HepG2 (cell line): ENCODE results near the gene NPW. TPM values are rescaled to one million over a fixed set of nuclear protein-coding genes. Genes with fewer than 3 reads are reported as not detected.
A peak's percentile ranks its signal among the peaks of the same experiment; 100 is the strongest.

ENCODE experiments used
- AGO2 ChIP-seq: fragments of 200-400 bp; formaldehyde crosslinking; optimal IDR thresholded peaks from 2 replicates; pipeline ENCODE3; 2017; ENCODE audit warnings: mild to moderate bottlenecking, low read depth, low read length, moderate library complexity
- CREB1 ChIP-seq, 2 experiments: fragments of 450-650 bp in 1 of 2; IDR thresholded peaks; 2 replicates each; pipeline ENCODE4 v1.6.1; 2016 to 2017; ENCODE audit warnings: control low read depth in 1 of 2, mild to moderate bottlenecking in 1 of 2, missing compliant biosample characterization in 1 of 2, missing genetic modification characterization in 1 of 2
- FOXC1 ChIP-seq: sonication (generic); formaldehyde crosslinking; IDR thresholded peaks from 2 replicates; pipeline ENCODE4 v1.8.0; 2022; ENCODE audit warnings: mild to moderate bottlenecking, missing genetic modification reagents, borderline replicate concordance
- GATA4 ChIP-seq: sonication (generic); IDR thresholded peaks from 2 replicates; pipeline ENCODE4 v1.6.1; 2016; ENCODE audit warnings: antibody characterized with exemption, low read depth, borderline replicate concordance
- GZF1 ChIP-seq: sonication (generic); formaldehyde crosslinking; IDR thresholded peaks from 2 replicates; pipeline ENCODE4 v1.5.1; 2020; ENCODE audit warnings: mild to moderate bottlenecking, missing genetic modification reagents
- HOXA5 ChIP-seq: sonication (generic); formaldehyde crosslinking; IDR thresholded peaks from 2 replicates; pipeline ENCODE4 v1.4.0; 2020; ENCODE audit warnings: missing genetic modification reagents
- IRF2 ChIP-seq: IDR thresholded peaks from 2 replicates; pipeline ENCODE4 v1.6.1; 2018; ENCODE audit warnings: missing genetic modification reagents, missing compliant biosample characterization
- JARID2 ChIP-seq: sonication (generic); formaldehyde crosslinking; IDR thresholded peaks from 2 replicates; pipeline ENCODE4 v1.8.1; 2023; ENCODE audit warnings: missing genetic modification reagents, inconsistent platforms; ENCODE audit not compliant: insufficient replicate concordance
- KDM1A ChIP-seq: IDR thresholded peaks from 2 replicates; pipeline ENCODE4 v1.6.1; 2016; ENCODE audit warnings: missing compliant biosample characterization
- RBM39 ChIP-seq: fragments of 200-400 bp; formaldehyde crosslinking; IDR thresholded peaks from one replicate; pipeline ENCODE4 v1.6.1; 2018; ENCODE audit warnings: antibody characterized with exemption, mild to moderate bottlenecking, low read depth, low read length; ENCODE audit not compliant: poor library complexity, severe bottlenecking
- REPIN1 ChIP-seq: sonication (generic); formaldehyde crosslinking; IDR thresholded peaks from 2 replicates; pipeline ENCODE4 v1.8.0; 2022; ENCODE audit warnings: missing genetic modification reagents, low read depth, mild to moderate bottlenecking, borderline replicate concordance
- SKI ChIP-seq: fragments of 450-650 bp; IDR thresholded peaks from one replicate; pipeline ENCODE4 v1.6.1; 2018; ENCODE audit warnings: mild to moderate bottlenecking; ENCODE audit not compliant: partially characterized antibody
- ZFP36L1 ChIP-seq: sonication (generic); formaldehyde crosslinking; IDR thresholded peaks from 2 replicates; pipeline ENCODE4 v1.8.0; 2022; ENCODE audit warnings: mild to moderate bottlenecking, missing genetic modification reagents, moderate library complexity
- ZFP36L2 ChIP-seq: sonication (generic); formaldehyde crosslinking; IDR thresholded peaks from 2 replicates; pipeline ENCODE4 v1.4.0; 2020; ENCODE audit warnings: missing genetic modification reagents
- ZMYM3 ChIP-seq: sonication (generic); formaldehyde crosslinking; IDR thresholded peaks from 2 replicates; pipeline ENCODE4 v1.5.1; 2020; ENCODE audit warnings: mild to moderate bottlenecking, missing genetic modification reagents
- ZNF224 ChIP-seq: sonication (generic); formaldehyde crosslinking; IDR thresholded peaks from 2 replicates; pipeline ENCODE4 v1.5.0; 2020; ENCODE audit warnings: mild to moderate bottlenecking, missing genetic modification reagents
- ZNF564 ChIP-seq: sonication (generic); formaldehyde crosslinking; IDR thresholded peaks from 2 replicates; pipeline ENCODE4 v1.8.1; 2023; ENCODE audit warnings: mild to moderate bottlenecking, missing genetic modification reagents
- ZNF703 ChIP-seq: sonication (generic); formaldehyde crosslinking; IDR thresholded peaks from 2 replicates; pipeline ENCODE4 v1.5.1; 2020; ENCODE audit warnings: missing genetic modification reagents, mild to moderate bottlenecking, moderate library complexity, borderline replicate concordance
- polyA plus RNA-seq, 8 experiments: library from polyadenylated mRNA; depleted of rRNA in 3 of 8; stranded (reverse) in 7 of 8; unstranded in 1 of 8; fragments of >200 nt; fragmentation: Illumina TruSeq in 4 of 8; extraction: Trizol in 4 of 8; gene quantifications; 2 replicates each; pipeline versions ENCODE4 v1.2.1 to v1.2.3, GENCODE V29; 2011 to 2016; ENCODE audit warnings: low read depth in 4 of 8, missing spikeins in 1 of 8, mixed read lengths in 1 of 8; ENCODE audit not compliant: insufficient read depth in 1 of 8
- total RNA-seq, 5 experiments: library from RNA; depleted of rRNA; stranded (reverse); fragments of >200 nt; fragmentation: Illumina TruSeq; extraction: Trizol; gene quantifications; 2 replicates each; pipeline ENCODE4 v1.2.3, GENCODE V29; 2016; ENCODE audit warnings: low read depth in 1 of 5
- TF ChIP-seq, protein P1 (sequence below): sonication (generic); formaldehyde crosslinking; IDR thresholded peaks from 2 replicates; pipeline ENCODE4 v1.5.0; 2020; ENCODE audit warnings: missing genetic modification reagents
- TF ChIP-seq, protein P2 (sequence below): sonication (generic); formaldehyde crosslinking; IDR thresholded peaks from 2 replicates; pipeline ENCODE4 v1.8.0; 2022; ENCODE audit warnings: mild to moderate bottlenecking, missing genetic modification reagents

NPW gene
- total and polyA plus RNA-seq, 2 of the 13 experiments (the other 11 are each of a cell fraction or from before 2014, with no cell fraction given), result 0.24 to 0.97 TPM

- no peak for TF ChIP-seq ZFP36L2
- TF ChIP-seq KDM1A (CRISPR knock-in tag), result no peak
- peak; percentile 82 for TF ChIP-seq IRF2
- peak; percentile 71; the same call in 1 of the 2 replicates for TF ChIP-seq ZMYM3
- TF ChIP-seq GATA4, result no peak
- TF ChIP-seq ZNF703 (CRISPR knock-in tag), result no peak
- TF ChIP-seq, protein P1, sequence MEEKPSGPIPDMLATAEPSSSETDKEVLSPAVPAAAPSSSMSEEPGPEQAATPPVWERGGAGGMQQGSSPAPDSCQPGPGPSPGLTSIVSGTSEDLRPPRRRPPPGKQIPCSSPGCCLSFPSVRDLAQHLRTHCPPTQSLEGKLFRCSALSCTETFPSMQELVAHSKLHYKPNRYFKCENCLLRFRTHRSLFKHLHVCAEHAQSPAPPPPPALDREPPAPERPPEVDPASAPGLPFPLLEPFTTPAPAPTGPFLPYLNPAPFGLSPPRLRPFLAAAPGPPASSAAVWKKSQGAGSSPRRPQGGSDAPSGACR (CRISPR knock-in tag), result no peak
- 0 out of 2 replicates have a peak, but pooled peaks have one; percentile 28 for TF ChIP-seq HOXA5 (CRISPR knock-in tag)
- peak; percentile 86 for TF ChIP-seq RBM39
- no peak for TF ChIP-seq CREB1 (IDR thresholded peaks at IDR 0.05)
- TF ChIP-seq CREB1 (CRISPR knock-in tag; IDR thresholded peaks at IDR 0.05), result no peak
- TF ChIP-seq, protein P2, sequence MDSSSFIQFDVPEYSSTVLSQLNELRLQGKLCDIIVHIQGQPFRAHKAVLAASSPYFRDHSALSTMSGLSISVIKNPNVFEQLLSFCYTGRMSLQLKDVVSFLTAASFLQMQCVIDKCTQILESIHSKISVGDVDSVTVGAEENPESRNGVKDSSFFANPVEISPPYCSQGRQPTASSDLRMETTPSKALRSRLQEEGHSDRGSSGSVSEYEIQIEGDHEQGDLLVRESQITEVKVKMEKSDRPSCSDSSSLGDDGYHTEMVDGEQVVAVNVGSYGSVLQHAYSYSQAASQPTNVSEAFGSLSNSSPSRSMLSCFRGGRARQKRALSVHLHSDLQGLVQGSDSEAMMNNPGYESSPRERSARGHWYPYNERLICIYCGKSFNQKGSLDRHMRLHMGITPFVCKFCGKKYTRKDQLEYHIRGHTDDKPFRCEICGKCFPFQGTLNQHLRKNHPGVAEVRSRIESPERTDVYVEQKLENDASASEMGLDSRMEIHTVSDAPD (CRISPR knock-in tag), result no peak
- TF ChIP-seq JARID2 (CRISPR knock-in tag), result no peak
- no peak for TF ChIP-seq ZNF224 (CRISPR knock-in tag)
- TF ChIP-seq FOXC1 (CRISPR knock-in tag), result peak; percentile 30; the same call in 1 of the 2 replicates
- TF ChIP-seq REPIN1 (CRISPR knock-in tag), result peak; percentile 85; the same call in 1 of the 2 replicates
- no peak for TF ChIP-seq ZFP36L1 (CRISPR knock-in tag)
- 0 out of 2 replicates have a peak, but pooled peaks have one; percentile 62 for TF ChIP-seq GZF1 (CRISPR knock-in tag)
- TF ChIP-seq AGO2, result peak; percentile 20
- TF ChIP-seq ZNF564 (CRISPR knock-in tag), result no peak
- peak; percentile 19 for TF ChIP-seq SKI
Observed at GRCh38 chr16:2003827-2004641, 15.6 kb upstream of the NPW start (continued).
